Activated CD8-positive, alpha-beta memory T cell treated with anti-CD3 and anti-CD28 coated beads, Interleukin-2, amount 10 ng/mL, durations not matched to agents 7 days and 5 days (primary cell): ENCODE results near the gene CCDC12. TPM values are rescaled to one million over a fixed set of nuclear protein-coding genes. Genes with fewer than 3 reads are reported as not detected.

Experiments
- ATAC-seq: fragments of 150-1000 bp; cut with Tn5 transposase; one replicate; pipeline ENCODE4 v1.10.0; 2021; ENCODE audit warnings: moderate library complexity
- CTCF ChIA-PET: fragments of 350-600 bp; sonication (Branson Sonifier 250); formaldehyde crosslinking; loops from one replicate; lab custom pipeline; 2021; ENCODE audit warnings: antibody characterized with exemption; lab: Charles Lee
- DNase-seq: peaks from one replicate; pipeline ENCODE4 v3.0.0-alpha.2; 2020
- H3K27ac Mint-ChIP-seq: one replicate; pipeline ENCODE4 v1.8.0; 2021; ENCODE audit warnings: mild to moderate bottlenecking, mixed read lengths
- H3K27me3 Mint-ChIP-seq: one replicate; pipeline ENCODE4 v1.8.0; 2021; ENCODE audit warnings: mixed read lengths
- H3K36me3 Mint-ChIP-seq: one replicate; pipeline ENCODE4 v1.8.0; 2021; ENCODE audit warnings: mild to moderate bottlenecking, mixed read lengths
- H3K4me1 Mint-ChIP-seq: one replicate; pipeline ENCODE4 v1.8.0; 2021; ENCODE audit warnings: mixed read lengths
- H3K4me3 Mint-ChIP-seq: one replicate; pipeline ENCODE4 v1.8.0; 2021; ENCODE audit warnings: mild to moderate bottlenecking, moderate library complexity, mixed read lengths
- H3K9me3 Mint-ChIP-seq: one replicate; pipeline ENCODE4 v1.8.0; 2022; ENCODE audit warnings: low read depth, mixed read lengths
- total RNA-seq, 2 experiments: library from RNA; stranded (reverse); gene quantifications; one replicate each; pipeline ENCODE4 v1.2.3, GENCODE V29; 2021

CCDC12 gene
- total RNA-seq, 2 experiments from 2014 or later: 65.9 to 72.7 TPM

- Mint-ChIP-seq H3K27ac (peak overlapping the region; percentile 80), H3K4me1 (peaks cover 65% of the 10 kb centered on the region), H3K27me3 (no peaks in the 10 kb centered on the region), H3K4me3 (peak overlapping the region; percentile 77), H3K36me3 (peaks cover 23% of the 10 kb centered on the region), H3K9me3 (no peaks in the 10 kb centered on the region)
- DNase-seq (peak; percentile 97), ATAC-seq (peak; percentile 97)
- CTCF ChIA-PET: interaction anchor here (0.8 to 2.4 kb wide), 10 partner anchors 9 to 78 kb away, joined by 3 to 9 read pairs (median 4); partner anchors contain the start of gene NBEAL2
These were observed 11.3 kb upstream of the CCDC12 start for GRCh38 chr3:46987743-46988401.

- peak; percentile 34 for ATAC-seq
- peak overlapping the region; percentile 77 for H3K4me3 Mint-ChIP-seq
- H3K4me1 Mint-ChIP-seq: peaks cover 70% of the 10 kb centered on the region
- no peak for DNase-seq
- CTCF ChIA-PET: interaction anchor here (0.8 to 2.4 kb wide), 11 partner anchors 8 to 78 kb away, joined by 3 to 9 read pairs (median 4); partner anchors contain the start of genes CCDC12 and NBEAL2
- no peaks in the 10 kb centered on the region for H3K27me3 Mint-ChIP-seq
- no peaks in the 10 kb centered on the region for H3K9me3 Mint-ChIP-seq
- peak overlapping the region; percentile 80 for H3K27ac Mint-ChIP-seq
- peaks cover 23% of the 10 kb centered on the region for H3K36me3 Mint-ChIP-seq
These were observed 10.8 kb upstream of the CCDC12 start for GRCh38 chr3:46987319-46987742.

- ATAC-seq (no peak), DNase-seq (no peak)
- Mint-ChIP-seq H3K27ac (peak overlapping the region; percentile 80), H3K4me3 (peak overlapping the region; percentile 77), H3K27me3 (no peaks in the 10 kb centered on the region), H3K9me3 (no peaks in the 10 kb centered on the region), H3K4me1 (peaks cover 72% of the 10 kb centered on the region), H3K36me3 (peaks cover 23% of the 10 kb centered on the region)
- CTCF ChIA-PET: interaction anchor here (0.8 to 2.4 kb wide), 10 partner anchors 8 to 77 kb away, joined by 3 to 9 read pairs (median 4); partner anchors contain the start of genes CCDC12 and NBEAL2
These were observed 10.3 kb upstream of the CCDC12 start for GRCh38 chr3:46986782-46987310.

- CTCF ChIA-PET: interaction anchor here (0.9 to 1.9 kb wide), 3 partner anchors 10 to 27 kb away, joined by 3 to 7 read pairs (median 3); partner anchors contain the start of gene CCDC12
- H3K27me3 Mint-ChIP-seq: no peaks in the 10 kb centered on the region
- no peak for ATAC-seq
- H3K9me3 Mint-ChIP-seq: no peaks in the 10 kb centered on the region
- H3K4me1 Mint-ChIP-seq: peaks cover 78% of the 10 kb centered on the region
- H3K36me3 Mint-ChIP-seq: peaks cover 20% of the 10 kb centered on the region
- H3K27ac Mint-ChIP-seq: peak overlapping the region; percentile 80
- no peak for DNase-seq
- no peak overlapping the region for H3K4me3 Mint-ChIP-seq
These were observed 9.6 kb upstream of the CCDC12 start for GRCh38 chr3:46986055-46986730.

- peaks cover 17% of the 10 kb centered on the region for H3K36me3 Mint-ChIP-seq
- H3K4me1 Mint-ChIP-seq: peaks cover 83% of the 10 kb centered on the region
- no peak for DNase-seq
- peak overlapping the region; percentile 80 for H3K27ac Mint-ChIP-seq
- no peak for ATAC-seq
- no peaks in the 10 kb centered on the region for H3K27me3 Mint-ChIP-seq
- no peak overlapping the region for H3K4me3 Mint-ChIP-seq
- no peaks in the 10 kb centered on the region for H3K9me3 Mint-ChIP-seq
- CTCF ChIA-PET: interaction anchor here (0.9 kb wide), 1 partner anchor 12 kb away, joined by 3 read pairs; no protein-coding TSS in a partner anchor
These were observed 9.0 kb upstream of the CCDC12 start for GRCh38 chr3:46985588-46985987.

- DNase-seq (no peak), ATAC-seq (no peak)
- peaks cover 79% of the 10 kb centered on the region for H3K4me1 Mint-ChIP-seq
- no peaks in the 10 kb centered on the region for H3K27me3 Mint-ChIP-seq
- H3K4me3 Mint-ChIP-seq: no peak overlapping the region
- peaks cover 10% of the 10 kb centered on the region for H3K36me3 Mint-ChIP-seq
- peak overlapping the region; percentile 80 for H3K27ac Mint-ChIP-seq
- CTCF ChIA-PET: no interaction called here
- no peaks in the 10 kb centered on the region for H3K9me3 Mint-ChIP-seq
These were observed 8.3 kb upstream of the CCDC12 start for GRCh38 chr3:46984591-46985459.

- Mint-ChIP-seq H3K9me3 (no peaks in the 10 kb centered on the region), H3K27ac (peak overlapping the region; percentile 56), H3K27me3 (no peaks in the 10 kb centered on the region), H3K4me3 (no peak overlapping the region), H3K36me3 (peaks cover 2% of the 10 kb centered on the region), H3K4me1 (peaks cover 68% of the 10 kb centered on the region)
- CTCF ChIA-PET: interaction anchor here (0.9 to 1.0 kb wide), 2 partner anchors 60 to 69 kb away, joined by 3 to 4 read pairs; no protein-coding TSS in a partner anchor
- ATAC-seq: no peak
- no peak for DNase-seq
These were observed 6.0 kb upstream of the CCDC12 start for GRCh38 chr3:46982546-46982945.

GRCh38 chr3:46981932-46982471 lies 5.5 kb upstream of the CCDC12 start:
- ATAC-seq: no peak
- Mint-ChIP-seq H3K27ac (peak overlapping the region; percentile 66), H3K27me3 (no peaks in the 10 kb centered on the region), H3K36me3 (peaks cover 2% of the 10 kb centered on the region), H3K4me1 (peaks cover 68% of the 10 kb centered on the region), H3K4me3 (peak overlapping the region; percentile 37), H3K9me3 (no peaks in the 10 kb centered on the region)
- CTCF ChIA-PET: interaction anchor here (0.9 to 1.3 kb wide), 4 partner anchors 16 to 70 kb away, joined by 3 to 4 read pairs (median 3); no protein-coding TSS in a partner anchor
- no peak for DNase-seq

- Mint-ChIP-seq H3K4me3 (peak overlapping the region; percentile 85), H3K9me3 (no peaks in the 10 kb centered on the region), H3K27me3 (no peaks in the 10 kb centered on the region), H3K27ac (peak overlapping the region; percentile 80), H3K36me3 (peaks cover 8% of the 10 kb centered on the region), H3K4me1 (peaks cover 60% of the 10 kb centered on the region)
- ATAC-seq (no peak), DNase-seq (no peak)
- CTCF ChIA-PET: interaction anchor here (0.6 to 2.7 kb wide), 12 partner anchors 9 to 79 kb away, joined by 3 to 11 read pairs (median 4); no protein-coding TSS in a partner anchor
These were observed 3.5 kb upstream of the CCDC12 start for GRCh38 chr3:46979958-46980497.

GRCh38 chr3:46978985-46979944 lies 2.7 kb upstream of the CCDC12 start, which contains the start of gene NBEAL2:
Gene NBEAL2, plus strand, starts transcription at chr3:46979666. Its CDS starts 196 bp downstream, at chr3:46979862.
- H3K27ac Mint-ChIP-seq: peak within 1 kb of the TSS; percentile 92
- peak within 1 kb of the TSS; percentile 87 for H3K4me3 Mint-ChIP-seq
- H3K9me3 Mint-ChIP-seq: no peaks in the 10 kb centered on the region
- ATAC-seq: peak; percentile 78
- CTCF ChIA-PET: interaction anchor here (0.7 to 2.7 kb wide), 12 partner anchors 8 to 401 kb away, joined by 3 to 11 read pairs (median 4); partner anchors contain the start of gene PTPN23
- H3K27me3 Mint-ChIP-seq: no peaks in the 10 kb centered on the region
- H3K4me1 Mint-ChIP-seq: peaks cover 60% of the 10 kb centered on the region
- H3K36me3 Mint-ChIP-seq: peaks cover 14% of the 10 kb centered on the region
- peak; percentile 98 for DNase-seq

GRCh38 chr3:46978381-46978780 lies 1.8 kb upstream of the CCDC12 start:
- ATAC-seq (no peak), DNase-seq (no peak)
- Mint-ChIP-seq H3K4me3 (peak overlapping the region; percentile 98), H3K27ac (peak overlapping the region; percentile 92), H3K4me1 (peaks cover 61% of the 10 kb centered on the region), H3K36me3 (peaks cover 17% of the 10 kb centered on the region), H3K27me3 (no peaks in the 10 kb centered on the region), H3K9me3 (no peaks in the 10 kb centered on the region)
- CTCF ChIA-PET: interaction anchor here (1.0 to 2.7 kb wide), 4 partner anchors 9 to 112 kb away, joined by 3 to 8 read pairs (median 5); no protein-coding TSS in a partner anchor
